Measurements from ENCODE around the gene ZBTB24.
A peak's percentile ranks its signal among the peaks of the same experiment; 100 is the strongest.

The ZBTB24 gene

DNA sequence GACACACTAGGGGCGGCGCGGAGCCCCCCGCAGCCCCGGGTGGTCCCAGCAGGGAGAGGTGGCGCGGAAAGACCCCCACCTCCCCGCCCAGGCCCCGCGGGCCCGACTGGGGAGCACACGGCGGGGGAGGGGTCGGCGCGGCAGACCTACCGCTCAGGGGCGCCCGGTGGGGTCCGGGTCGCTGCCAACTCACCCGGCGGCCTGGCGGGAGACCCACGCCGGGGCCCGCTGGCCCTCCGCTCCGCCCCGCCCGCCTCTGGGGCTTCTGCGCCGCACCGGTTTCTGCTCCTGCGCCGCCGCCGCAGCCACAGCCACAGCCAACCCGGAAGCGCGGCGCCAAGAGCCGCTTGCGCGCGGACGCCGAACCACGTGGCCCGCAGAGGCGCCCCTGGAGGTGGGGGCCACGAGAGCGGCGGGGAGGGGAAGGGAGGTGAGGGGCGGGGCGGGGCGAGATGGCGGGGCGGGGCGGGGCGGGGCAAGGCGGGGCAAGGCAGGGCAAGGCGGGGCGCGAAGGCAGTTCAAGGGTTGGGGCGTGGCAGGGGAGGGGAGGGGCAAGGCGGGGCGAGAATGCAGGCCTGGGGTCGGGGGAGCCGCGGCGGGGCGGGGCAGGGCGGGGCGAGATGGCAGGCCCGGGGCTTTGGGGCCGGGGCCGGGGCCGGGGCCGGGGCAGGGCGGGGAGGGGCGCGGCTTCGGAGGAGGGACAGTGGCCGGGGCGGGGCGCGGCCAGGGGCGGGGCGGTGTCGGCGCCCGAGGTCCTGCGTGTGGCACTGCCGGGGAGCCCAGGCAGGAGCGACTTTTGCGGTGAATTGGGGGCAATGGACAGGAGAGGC, at the start of gene ZBTB24:
ZBTB24 (minus strand) TSS at position 315 of the 830 bp plus-strand sequence. CDS start 1,193 bp downstream, outside the sequence.
- peak; percentile 97 for DNase-seq (ENCODE audit: low spot score)
- in situ Hi-C loops (cut with MboI; ENCODE audit: low pct_unique_long_range_greater_than_20kb, low sequenced_read_pairs, unreplicated experiment): no loop called here
- TF ChIP-seq, protein P1, sequence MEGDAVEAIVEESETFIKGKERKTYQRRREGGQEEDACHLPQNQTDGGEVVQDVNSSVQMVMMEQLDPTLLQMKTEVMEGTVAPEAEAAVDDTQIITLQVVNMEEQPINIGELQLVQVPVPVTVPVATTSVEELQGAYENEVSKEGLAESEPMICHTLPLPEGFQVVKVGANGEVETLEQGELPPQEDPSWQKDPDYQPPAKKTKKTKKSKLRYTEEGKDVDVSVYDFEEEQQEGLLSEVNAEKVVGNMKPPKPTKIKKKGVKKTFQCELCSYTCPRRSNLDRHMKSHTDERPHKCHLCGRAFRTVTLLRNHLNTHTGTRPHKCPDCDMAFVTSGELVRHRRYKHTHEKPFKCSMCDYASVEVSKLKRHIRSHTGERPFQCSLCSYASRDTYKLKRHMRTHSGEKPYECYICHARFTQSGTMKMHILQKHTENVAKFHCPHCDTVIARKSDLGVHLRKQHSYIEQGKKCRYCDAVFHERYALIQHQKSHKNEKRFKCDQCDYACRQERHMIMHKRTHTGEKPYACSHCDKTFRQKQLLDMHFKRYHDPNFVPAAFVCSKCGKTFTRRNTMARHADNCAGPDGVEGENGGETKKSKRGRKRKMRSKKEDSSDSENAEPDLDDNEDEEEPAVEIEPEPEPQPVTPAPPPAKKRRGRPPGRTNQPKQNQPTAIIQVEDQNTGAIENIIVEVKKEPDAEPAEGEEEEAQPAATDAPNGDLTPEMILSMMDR (IDR thresholded peaks at IDR 0.05; ENCODE audit: extremely low read depth, insufficient read depth, missing control alignments): no peak

DNA sequence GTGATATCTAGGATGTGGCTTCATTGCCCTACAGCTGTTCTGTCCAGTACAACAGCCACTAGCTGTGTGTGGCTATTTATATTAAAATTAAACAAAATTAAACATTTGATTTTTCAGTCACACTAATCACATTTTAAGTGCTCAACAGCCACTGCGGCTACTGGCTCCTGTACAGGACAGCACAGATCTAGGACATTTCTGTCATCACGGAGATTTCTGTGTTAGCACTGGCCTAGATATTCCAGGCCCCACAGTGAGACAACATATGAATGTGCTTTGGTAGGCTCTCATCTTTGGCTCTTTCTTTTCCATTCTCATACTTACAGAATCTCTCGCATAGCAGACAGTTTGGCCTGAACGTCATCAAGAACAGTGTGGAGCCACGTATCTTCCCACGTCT, 48.4 kb upstream of the ZBTB24 start:
- TF ChIP-seq, protein P1 (IDR thresholded peaks at IDR 0.05; ENCODE audit: extremely low read depth, insufficient read depth, missing control alignments): no peak
- no peak for DNase-seq (ENCODE audit: low spot score)
- in situ Hi-C loops (cut with MboI; ENCODE audit: low pct_unique_long_range_greater_than_20kb, low sequenced_read_pairs, unreplicated experiment): loop anchor here (25.0 kb wide), 1 partner anchor 856 kb away; no protein-coding TSS in a partner anchor

DNA sequence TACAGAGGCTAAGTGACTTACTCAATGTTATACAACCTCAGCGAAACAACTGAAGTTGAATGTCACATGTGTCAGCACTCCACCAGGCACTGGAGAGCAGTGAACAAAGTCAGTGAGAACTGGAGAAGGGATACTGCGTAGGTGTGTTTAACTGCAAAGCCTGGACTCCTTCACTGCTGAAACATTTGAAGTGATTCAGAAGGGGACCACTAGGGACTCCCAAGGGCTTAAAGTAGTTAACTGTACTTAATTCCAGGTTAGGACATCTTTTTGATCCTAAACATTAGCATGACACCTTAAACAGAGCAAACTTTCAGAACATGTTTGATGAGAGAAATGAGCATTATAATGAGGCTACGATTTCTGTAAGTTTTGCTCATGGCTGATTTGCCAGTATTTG, 45.0 kb upstream of the ZBTB24 start:
- in situ Hi-C loops (cut with MboI; ENCODE audit: low pct_unique_long_range_greater_than_20kb, low sequenced_read_pairs, unreplicated experiment): loop anchor here (10.0 to 25.0 kb wide), 2 partner anchors 507 to 859 kb away; no protein-coding TSS in a partner anchor
- TF ChIP-seq, protein P1 (IDR thresholded peaks at IDR 0.05; ENCODE audit: extremely low read depth, insufficient read depth, missing control alignments): no peak
- DNase-seq (ENCODE audit: low spot score): no peak

DNA sequence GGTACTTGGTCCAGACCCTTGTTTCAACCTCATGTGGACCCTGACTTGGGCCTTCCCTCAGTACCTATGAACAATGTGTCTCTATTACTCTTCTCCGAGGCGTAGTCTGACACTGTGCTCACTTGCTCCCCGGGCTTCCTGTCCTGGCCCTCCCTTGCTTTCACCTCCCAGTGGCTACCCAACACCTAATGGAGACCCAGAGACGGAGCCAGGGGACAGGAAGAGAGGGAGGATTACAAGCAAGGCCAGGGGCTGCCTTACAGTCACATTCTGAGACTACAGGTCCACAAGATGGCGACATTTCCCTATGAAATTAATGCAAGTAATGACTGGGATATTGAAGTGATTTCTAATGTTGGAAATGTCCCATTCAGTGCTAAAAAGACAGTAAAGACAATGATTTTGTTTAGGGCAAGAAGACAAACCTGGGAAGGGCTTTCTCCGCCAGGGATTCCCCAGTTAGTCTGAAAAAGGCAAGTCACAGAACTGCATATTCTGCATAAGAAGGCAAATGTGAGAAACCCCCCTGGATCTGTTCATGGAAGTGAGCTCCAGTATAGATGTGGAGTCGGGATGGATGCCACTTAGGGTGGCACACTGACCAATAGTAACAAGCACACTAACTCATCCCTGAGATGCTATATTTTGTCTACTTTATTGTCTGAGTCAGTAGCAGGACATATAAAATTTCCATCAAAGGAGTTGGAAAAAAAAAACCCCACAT, 44.0 kb upstream of the ZBTB24 start:
- TF ChIP-seq, protein P1 (IDR thresholded peaks at IDR 0.05; ENCODE audit: extremely low read depth, insufficient read depth, missing control alignments): peak; percentile 75
- peak; percentile 26 for DNase-seq (ENCODE audit: low spot score)
- in situ Hi-C loops (cut with MboI; ENCODE audit: low pct_unique_long_range_greater_than_20kb, low sequenced_read_pairs, unreplicated experiment): loop anchor here (10.0 to 25.0 kb wide), 2 partner anchors 508 to 860 kb away; no protein-coding TSS in a partner anchor

DNA sequence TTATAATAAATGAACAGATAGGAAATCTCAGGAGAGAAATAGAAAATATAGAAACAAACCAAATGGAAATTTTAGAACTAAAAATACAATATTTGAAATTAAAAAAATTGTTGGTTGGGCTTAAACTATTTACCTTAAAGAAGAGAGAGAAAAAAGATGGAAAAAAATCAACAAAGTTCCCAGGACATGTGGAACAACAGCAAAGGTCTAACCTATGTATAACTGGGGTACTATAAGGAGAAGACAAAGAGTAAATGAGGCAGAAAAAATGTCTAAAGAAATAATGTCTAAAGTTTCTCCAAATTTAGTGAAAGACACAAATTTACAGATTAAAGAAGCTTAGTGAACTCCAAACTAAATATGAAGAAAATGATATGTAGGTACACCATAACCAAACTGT, 41.1 kb upstream of the ZBTB24 start:
- DNase-seq (ENCODE audit: low spot score): no peak
- TF ChIP-seq, protein P1 (IDR thresholded peaks at IDR 0.05; ENCODE audit: extremely low read depth, insufficient read depth, missing control alignments): no peak
- in situ Hi-C loops (cut with MboI; ENCODE audit: low pct_unique_long_range_greater_than_20kb, low sequenced_read_pairs, unreplicated experiment): loop anchor here (10.0 to 25.0 kb wide), 2 partner anchors 163 to 511 kb away; partner anchors contain the start of genes AK9 and FIG4

DNA sequence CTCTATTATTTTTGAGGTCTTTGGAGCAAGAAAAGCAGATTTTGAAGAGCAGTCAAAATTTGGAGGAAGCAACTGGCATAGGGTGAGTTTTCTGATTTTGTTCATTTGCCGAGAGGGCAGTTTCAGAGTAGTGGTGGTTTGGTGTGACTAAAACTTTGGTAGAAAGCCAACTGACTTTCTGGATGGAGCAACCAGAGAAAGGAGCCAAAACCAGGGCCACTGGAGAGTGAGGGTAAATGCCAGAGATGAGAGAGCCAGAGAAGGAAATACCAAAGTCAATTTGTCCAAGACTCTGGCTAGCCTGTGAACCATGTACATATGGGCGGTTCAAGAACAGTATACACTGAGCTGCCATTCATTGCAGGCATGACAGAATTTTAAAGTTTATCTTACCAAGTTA, 40.5 kb upstream of the ZBTB24 start:
- TF ChIP-seq, protein P1 (IDR thresholded peaks at IDR 0.05; ENCODE audit: extremely low read depth, insufficient read depth, missing control alignments): no peak
- no peak for DNase-seq (ENCODE audit: low spot score)
- in situ Hi-C loops (cut with MboI; ENCODE audit: low pct_unique_long_range_greater_than_20kb, low sequenced_read_pairs, unreplicated experiment): loop anchor here (10.0 to 25.0 kb wide), 2 partner anchors 164 to 511 kb away; partner anchors contain the start of genes AK9 and FIG4

All from GM13977 (cell line).